Measurements from ENCODE around the gene ATP10A. TPM values are rescaled to one million over a fixed set of nuclear protein-coding genes. Genes with fewer than 3 reads are reported as not detected.

The ATP10A gene
- polyA plus RNA-seq, 3 donors = 0.71 to 3.9 (median 0.92) TPM

DNA sequence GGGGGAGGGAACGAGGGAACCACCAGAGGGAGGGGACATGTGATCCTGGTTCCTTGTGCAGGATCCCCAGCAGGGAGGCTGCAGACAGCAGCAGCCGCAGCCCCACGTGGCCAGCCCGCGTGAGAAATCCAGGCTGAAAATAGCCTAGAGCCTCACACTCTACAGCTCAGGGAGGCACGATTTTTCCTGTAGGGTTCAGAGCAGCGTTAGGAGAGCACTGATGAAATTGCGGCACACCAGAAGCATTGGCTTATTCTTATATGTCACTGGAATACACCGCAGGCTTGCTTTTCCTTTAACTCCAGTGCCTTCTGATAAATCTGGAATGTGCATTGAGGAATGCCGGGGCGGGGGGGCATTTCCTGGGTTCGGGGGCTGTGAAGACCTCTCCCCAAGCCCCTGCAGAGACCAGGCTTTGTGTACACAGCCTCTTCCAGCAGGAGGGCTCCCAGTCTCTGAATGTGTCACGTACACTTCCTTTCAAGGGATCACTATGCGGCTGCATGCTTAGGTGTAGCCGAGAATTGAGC is 193.0 kb downstream of the ATP10A start:
- Histone ChIP-seq H3K36me3 (replicated peaks in 1 of 2; ENCODE audit: control insufficient read depth in 1 of 2, insufficient read depth in 2 of 2, low read length in 2 of 2) (no peaks in the 10 kb centered on the region), H2AFZ (ENCODE audit: insufficient read depth, low read depth, low read length, poor library complexity, severe bottlenecking) (no peak overlapping the region), H3K4me2 (replicated peaks; ENCODE audit: extremely low read depth, low read length, poor library complexity, severe bottlenecking) (no peak overlapping the region), H3K27me3 (ENCODE audit: control insufficient read depth in 2 of 2, insufficient read depth in 2 of 2, low read length in 2 of 2) (peaks cover 11 to 27% of the 10 kb centered on the region in 2 donors), H3K9ac (ENCODE audit: insufficient read depth, low read length, poor library complexity, severe bottlenecking) (no peak overlapping the region), H4K20me1 (ENCODE audit: insufficient read depth, low read length) (no peaks in the 10 kb centered on the region), H3K79me2 (ENCODE audit: insufficient read depth, low read length) (no peaks in the 10 kb centered on the region), H3K4me1 (ENCODE audit: control insufficient read depth in 1 of 2, insufficient read depth in 2 of 2, low read length in 2 of 2) (no peaks in the 10 kb centered on the region), H3K4me3 (replicated peaks in 1 of 3; ENCODE audit: low read depth in 2 of 3, low read length in 3 of 3) (no peak overlapping the region), H3K9me3 (replicated peaks in 1 of 2; ENCODE audit: control insufficient read depth in 1 of 2, insufficient read depth in 1 of 2, low read length in 2 of 2) (no peaks in the 10 kb centered on the region), H3K27ac (ENCODE audit: low read depth in 1 of 2, low read length in 2 of 2) (no peak overlapping the region)
- 3% methylated on average over 10 of the region's 15 CpGs for WGBS (ENCODE audit: insufficient coverage)
- no peak for DNase-seq
- Mint-ChIP-seq H3K9me3 (peaks cover 0 to 2% (median 0%) of the 10 kb centered on the region in 7 donors), H3K27ac (no peak overlapping the region), H3K27me3 (ENCODE audit: low read depth in 3 of 3) (peaks cover 18 to 34% (median 33%) of the 10 kb centered on the region in 3 donors), H3K4me3 (no peak overlapping the region), H3K36me3 (no peaks in the 10 kb centered on the region), H3K4me1 (peaks cover 2% of the 10 kb centered on the region)
- TF ChIP-seq, protein P1, sequence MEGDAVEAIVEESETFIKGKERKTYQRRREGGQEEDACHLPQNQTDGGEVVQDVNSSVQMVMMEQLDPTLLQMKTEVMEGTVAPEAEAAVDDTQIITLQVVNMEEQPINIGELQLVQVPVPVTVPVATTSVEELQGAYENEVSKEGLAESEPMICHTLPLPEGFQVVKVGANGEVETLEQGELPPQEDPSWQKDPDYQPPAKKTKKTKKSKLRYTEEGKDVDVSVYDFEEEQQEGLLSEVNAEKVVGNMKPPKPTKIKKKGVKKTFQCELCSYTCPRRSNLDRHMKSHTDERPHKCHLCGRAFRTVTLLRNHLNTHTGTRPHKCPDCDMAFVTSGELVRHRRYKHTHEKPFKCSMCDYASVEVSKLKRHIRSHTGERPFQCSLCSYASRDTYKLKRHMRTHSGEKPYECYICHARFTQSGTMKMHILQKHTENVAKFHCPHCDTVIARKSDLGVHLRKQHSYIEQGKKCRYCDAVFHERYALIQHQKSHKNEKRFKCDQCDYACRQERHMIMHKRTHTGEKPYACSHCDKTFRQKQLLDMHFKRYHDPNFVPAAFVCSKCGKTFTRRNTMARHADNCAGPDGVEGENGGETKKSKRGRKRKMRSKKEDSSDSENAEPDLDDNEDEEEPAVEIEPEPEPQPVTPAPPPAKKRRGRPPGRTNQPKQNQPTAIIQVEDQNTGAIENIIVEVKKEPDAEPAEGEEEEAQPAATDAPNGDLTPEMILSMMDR (IDR thresholded peaks at IDR 0.05) = no peak
- intact Hi-C loops (cut with micrococcal nuclease) = no loop called here

DNA sequence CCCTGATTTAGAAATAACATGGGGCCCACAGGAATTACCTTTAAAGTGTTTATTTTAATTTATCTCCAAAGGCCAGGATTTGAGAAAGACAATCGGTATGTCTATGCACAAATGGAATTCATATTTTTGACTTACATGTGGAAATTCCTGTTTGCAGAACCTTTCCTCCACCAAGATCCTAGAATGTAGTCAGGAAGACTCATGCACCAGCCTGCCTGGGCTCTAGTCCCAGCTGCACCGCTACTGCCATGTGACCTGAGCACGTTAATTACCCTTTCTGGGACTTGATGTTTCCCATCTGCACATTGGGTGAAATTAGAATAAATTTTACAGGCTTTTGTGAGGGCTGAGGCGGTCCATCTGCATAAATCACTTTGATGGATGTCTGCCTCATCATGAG is 194.2 kb downstream of the ATP10A start:
- H3K27me3 ChIP-seq (ENCODE audit: control insufficient read depth in 2 of 2, insufficient read depth in 2 of 2, low read length in 2 of 2) = peaks cover 11 to 27% of the 10 kb centered on the region in 2 donors
- WGBS (ENCODE audit: insufficient coverage) = 75% methylated on average over 2 of the region's 4 CpGs
- H3K9ac ChIP-seq (ENCODE audit: insufficient read depth, low read length, poor library complexity, severe bottlenecking) = no peak overlapping the region
- H3K36me3 Mint-ChIP-seq = no peaks in the 10 kb centered on the region
- no peaks in the 10 kb centered on the region for H3K9me3 ChIP-seq (replicated peaks in 1 of 2; ENCODE audit: control insufficient read depth in 1 of 2, insufficient read depth in 1 of 2, low read length in 2 of 2)
- H3K4me1 Mint-ChIP-seq = peaks cover 2% of the 10 kb centered on the region
- no peak for DNase-seq
- H3K79me2 ChIP-seq (ENCODE audit: insufficient read depth, low read length) = no peaks in the 10 kb centered on the region
- H3K36me3 ChIP-seq (replicated peaks in 1 of 2; ENCODE audit: control insufficient read depth in 1 of 2, insufficient read depth in 2 of 2, low read length in 2 of 2) = no peaks in the 10 kb centered on the region
- H3K4me3 ChIP-seq (replicated peaks in 1 of 3; ENCODE audit: low read depth in 2 of 3, low read length in 3 of 3) = no peak overlapping the region
- H3K27ac Mint-ChIP-seq = no peak overlapping the region
- H3K27me3 Mint-ChIP-seq (ENCODE audit: low read depth in 3 of 3) = peaks cover 18 to 37% (median 33%) of the 10 kb centered on the region in 3 donors
- peaks cover 0 to 2% (median 0%) of the 10 kb centered on the region in 7 donors for H3K9me3 Mint-ChIP-seq
- TF ChIP-seq, protein P1 (IDR thresholded peaks at IDR 0.05) = no peak
- H3K27ac ChIP-seq (ENCODE audit: low read depth in 1 of 2, low read length in 2 of 2) = no peak overlapping the region
- intact Hi-C loops (cut with micrococcal nuclease) = no loop called here
- H3K4me2 ChIP-seq (replicated peaks; ENCODE audit: extremely low read depth, low read length, poor library complexity, severe bottlenecking) = no peak overlapping the region
- no peaks in the 10 kb centered on the region for H3K4me1 ChIP-seq (ENCODE audit: control insufficient read depth in 1 of 2, insufficient read depth in 2 of 2, low read length in 2 of 2)
- no peak overlapping the region for H2AFZ ChIP-seq (ENCODE audit: insufficient read depth, low read depth, low read length, poor library complexity, severe bottlenecking)
- H3K4me3 Mint-ChIP-seq = no peak overlapping the region
- no peaks in the 10 kb centered on the region for H4K20me1 ChIP-seq (ENCODE audit: insufficient read depth, low read length)

All from CD14-positive monocyte (primary cell).